Inflammatory macrophage treated with lipopolysaccharide for 1 hour (primary cell): Measurements from ENCODE around the gene RFTN1.

Source experiments
- DNase-seq, 2 donors: peaks; one replicate each; pipeline ENCODE4 v3.0.0-alpha.2; 2020 to 2022

Gene RFTN1

DNA sequence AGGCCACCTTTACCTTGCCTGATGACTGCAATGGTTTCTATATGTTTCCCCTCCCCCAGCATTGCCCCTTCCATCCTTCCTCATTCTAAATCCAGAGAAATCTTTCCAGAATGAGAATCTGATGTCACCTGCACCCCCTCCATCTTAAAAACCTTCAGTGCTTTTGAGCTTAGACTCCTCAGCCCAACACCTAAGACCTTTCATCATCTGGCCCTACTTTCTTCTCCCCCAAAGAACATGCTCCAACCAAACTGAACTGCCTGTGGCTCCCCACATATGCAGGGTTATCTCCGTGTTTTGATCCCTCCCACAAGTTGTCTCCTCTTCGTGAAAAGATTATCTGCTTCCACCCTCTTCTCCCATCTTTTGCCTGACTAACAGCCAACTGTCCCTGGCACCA lies 27.3 kb downstream of the RFTN1 start:
- DNase-seq, result no peak

DNA sequence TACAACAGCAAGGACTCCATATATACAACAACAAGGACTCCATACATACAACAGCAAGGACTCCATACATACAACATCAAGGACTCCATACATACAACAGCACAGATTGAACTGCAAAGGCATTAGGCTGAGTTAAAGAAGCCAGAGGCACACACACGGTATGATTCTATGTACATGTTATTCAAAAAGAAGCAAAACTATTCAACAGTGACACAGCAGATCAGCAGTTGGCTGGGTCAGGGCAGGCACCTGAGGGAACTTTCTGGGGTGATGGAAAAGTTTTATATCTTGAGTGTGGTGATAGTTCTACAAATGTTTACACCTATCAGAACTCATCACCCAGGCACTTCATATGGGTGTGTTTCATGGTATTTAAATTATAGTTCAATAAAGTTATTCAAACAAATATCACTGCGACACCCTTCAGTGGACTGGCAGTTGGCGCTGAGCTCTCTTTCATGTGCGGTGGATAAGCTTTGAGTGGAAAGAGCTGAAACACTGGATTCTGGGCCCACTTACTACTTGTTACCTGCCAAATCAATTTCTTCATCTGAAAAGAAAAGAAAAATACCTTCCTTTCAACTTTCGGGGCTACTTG lies 28.0 kb downstream of the RFTN1 start:
- no peak for DNase-seq

DNA sequence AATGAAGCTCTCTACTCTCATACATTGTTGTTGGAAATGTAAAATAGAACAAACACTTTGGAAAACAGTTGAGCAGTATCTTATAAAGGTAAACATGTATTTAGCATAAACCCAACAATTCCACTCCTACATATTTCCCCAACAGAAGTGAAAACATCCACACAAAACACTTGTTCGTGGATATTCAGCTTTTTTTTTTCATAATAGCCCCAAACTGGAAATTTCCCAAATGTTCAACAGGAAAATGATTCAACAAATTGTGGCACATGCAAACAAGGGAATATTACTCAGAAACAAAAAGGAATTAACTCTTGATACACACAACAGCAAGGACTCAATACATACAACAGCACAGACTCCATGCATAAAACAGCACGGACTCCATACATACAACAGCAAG lies 28.5 kb downstream of the RFTN1 start:
- DNase-seq, result peak in 1 of 2 donors; percentile 36

DNA sequence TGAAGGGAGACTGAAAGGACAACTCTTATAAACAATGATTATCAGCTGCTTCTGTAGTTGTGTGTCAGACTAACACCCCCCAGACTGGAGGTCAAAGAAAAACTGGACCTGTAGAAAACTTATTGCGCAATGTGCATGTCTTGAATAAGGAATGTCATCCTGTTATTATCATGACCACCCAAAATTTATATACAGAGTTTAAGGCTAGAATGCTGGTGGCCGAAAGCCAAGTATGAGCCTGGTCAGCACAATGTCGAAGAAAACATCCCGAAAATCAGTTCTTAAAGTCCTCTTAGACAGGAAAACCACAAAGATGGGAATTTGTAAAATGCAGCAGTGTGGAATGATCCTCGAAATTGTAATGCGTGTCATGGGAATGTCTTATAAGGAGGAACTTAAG lies 29.3 kb downstream of the RFTN1 start:
- no peak for DNase-seq

DNA sequence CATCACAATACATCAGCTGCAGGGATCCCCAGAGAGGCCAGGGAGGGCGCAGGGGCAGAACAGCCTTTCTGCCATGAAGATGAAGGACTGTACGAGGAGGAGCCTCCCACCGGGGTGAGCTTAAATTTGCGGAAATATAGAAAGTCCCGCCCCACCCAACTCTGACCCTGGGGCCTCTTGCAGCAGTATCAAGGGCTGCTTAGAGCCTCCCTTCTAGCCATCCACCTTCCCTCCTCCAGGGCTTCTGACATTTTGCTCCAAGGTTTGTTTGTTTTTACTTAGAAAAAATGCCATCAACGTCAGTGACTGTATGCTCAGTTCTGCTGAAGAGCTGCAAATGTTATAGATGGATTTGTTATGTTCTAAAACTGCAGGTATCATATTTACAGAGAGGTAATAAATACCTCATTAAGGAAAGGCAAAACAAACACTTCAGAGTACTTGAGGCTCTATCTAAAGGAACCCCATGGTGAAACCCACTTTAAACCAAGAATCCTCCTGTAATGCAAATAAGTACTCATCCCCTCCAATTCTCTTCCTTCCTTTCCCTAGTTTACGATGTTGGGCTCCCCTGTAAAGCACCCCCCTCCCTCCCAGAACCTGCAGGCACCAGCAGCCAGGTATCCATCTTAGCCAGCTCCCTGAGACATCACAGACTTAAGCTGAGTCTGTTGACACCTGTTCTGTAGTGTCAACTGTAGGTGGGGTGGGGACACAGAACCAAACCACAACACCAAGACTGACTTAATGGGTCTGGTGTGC lies 30.5 kb downstream of the RFTN1 start:
- DNase-seq, result peak; percentile 70 to 74

DNA sequence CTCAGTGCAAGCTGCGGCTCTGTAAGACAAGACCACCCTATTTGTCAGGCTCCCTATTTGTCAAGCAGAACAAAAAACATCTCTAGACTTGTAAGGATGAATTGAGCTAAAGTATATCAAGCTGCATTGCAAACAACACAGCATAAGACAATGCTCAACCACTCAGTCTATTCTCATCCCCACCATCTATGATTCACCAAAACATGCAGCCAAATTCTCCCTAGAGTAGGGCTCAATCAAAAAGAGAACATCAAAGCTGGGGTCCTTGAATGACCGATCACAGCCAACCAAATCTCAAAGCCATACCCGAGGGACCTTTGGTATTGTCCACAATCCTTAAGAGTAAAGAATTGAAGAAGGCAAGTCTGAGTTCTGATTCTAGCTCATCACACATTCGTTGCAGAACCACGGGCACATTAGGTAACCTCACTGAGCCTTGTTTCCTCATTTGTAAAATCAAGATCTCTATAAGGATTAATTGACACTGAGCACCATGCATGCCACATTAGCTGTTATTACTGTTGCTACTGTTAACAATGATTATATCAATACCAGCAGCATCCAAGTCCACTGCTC lies 31.2 kb downstream of the RFTN1 start:
- DNase-seq, result peak; percentile 63 to 65

DNA sequence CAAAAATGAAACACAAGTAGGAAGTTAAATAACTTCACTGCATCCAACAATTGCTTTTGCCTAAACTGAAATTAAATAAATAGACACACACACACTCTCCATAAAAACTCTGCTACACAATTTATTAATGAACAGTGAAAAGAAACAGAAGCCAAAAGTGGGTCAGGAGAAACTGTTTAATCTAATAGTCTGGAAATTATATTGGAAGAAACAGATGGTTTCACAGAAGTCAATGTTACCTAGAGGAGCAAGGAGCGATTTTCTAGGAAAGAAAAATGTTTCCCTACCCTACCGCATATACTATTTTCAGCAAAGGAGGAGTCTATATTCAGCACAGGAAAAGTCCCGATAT lies 32.0 kb downstream of the RFTN1 start:
- DNase-seq, result no peak

DNA sequence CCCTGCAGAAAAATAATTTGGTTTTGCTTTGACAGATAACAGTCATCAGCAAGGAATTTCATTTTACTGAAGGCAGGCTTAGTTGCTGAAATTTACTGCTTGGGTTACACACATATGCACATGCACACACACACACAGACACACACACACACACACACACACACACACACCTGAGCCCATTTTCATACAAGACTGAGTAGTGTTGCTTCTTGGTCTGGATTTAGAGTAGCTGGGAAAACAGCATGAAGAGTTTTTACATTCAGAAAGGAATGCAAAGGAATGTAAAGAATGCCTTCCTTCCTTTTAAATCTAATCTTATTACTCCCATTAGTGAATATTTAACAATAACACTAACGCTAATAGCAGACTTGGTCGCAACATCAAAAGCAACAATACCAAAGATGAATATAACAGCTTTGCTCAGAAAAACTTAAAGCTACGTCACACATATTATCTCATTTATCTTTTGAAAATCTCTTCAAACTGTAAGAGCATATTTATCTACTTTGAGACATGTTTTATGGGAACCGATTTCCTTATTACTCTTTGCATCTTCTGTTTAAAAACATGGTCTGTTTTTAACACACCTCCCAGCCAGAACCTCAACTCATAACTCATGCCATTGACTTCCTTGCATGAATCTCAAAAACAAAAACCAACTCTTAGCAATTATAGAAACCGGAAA lies 32.5 kb downstream of the RFTN1 start:
- DNase-seq, result peak in 1 of 2 donors; percentile 29

DNA sequence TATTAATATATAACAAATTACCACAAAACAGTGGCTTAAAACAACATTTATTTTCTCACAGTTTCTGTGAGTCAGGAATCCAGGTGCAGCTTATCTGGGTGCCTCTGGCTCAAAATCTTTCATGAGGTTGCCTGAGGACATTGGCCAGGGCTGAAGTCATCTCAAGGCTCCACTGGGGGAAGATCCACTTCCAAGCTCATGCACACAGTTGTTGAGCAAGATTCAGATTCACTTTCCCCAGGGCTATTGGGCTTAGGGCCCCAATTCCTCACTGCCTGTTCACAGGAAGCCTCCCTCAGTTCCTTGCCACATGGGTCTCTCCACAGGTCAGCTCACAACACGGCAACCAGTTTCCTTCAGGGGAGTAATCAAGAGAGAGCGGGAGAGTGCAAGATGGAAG lies 35.0 kb downstream of the RFTN1 start:
- DNase-seq, result peak in 1 of 2 donors; percentile 36

DNA sequence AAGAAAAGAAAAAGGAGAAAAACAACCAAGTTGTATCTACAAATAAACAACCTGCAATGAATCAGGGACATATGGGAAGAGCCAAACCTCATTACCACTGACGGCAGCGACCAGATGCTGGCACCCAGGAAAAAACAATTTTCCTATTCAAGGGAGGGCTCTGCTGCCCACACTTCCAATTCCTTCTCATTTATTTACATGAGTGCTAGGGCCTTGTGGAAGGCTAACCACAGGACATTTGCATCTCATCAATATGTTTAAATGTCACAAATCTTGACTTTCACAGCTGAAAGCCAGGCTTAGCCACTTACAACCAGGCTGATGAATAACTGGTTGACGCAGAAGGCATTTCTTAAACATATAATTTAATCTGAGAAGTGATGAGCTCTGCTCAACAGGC lies 36.0 kb downstream of the RFTN1 start:
- DNase-seq, result no peak

DNA sequence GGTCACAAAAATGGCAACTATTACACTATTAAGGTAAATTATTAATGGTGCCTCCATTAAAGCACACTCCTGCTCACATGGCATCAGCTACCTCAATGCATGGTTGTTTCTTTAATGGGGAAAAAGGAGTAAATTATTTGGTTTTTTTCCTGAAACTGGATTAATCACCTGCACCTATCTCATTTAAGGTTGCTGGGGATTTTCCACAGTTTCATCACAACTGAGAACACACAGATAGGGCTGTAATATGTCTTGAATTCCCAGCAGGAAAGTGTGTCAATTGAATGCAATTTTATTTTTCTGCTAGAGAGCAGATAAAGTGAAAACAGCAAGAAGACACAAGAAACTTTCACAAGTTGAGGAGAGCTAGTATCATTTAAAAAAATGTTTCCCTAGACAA lies 36.4 kb downstream of the RFTN1 start:
- DNase-seq, result no peak

DNA sequence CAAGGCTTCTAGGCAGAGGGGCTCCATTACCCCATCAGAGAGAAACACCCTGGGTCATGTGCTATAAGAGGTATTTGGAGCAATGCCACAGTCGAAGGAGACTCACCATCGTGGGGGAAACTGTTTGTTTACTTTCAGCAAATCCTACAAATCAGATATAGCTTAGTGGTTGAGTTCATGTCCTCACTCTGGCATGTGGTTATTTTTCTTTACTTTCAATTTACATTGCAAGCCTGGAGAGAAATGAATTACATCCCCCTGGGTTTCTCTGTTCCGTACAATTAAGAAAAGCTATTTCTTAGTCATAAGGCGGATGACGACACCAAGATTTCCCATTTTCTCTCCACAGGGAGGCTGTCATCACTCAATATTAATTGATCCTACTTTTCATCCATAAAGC lies 36.9 kb downstream of the RFTN1 start:
- peak; percentile 42 to 69 for DNase-seq

DNA sequence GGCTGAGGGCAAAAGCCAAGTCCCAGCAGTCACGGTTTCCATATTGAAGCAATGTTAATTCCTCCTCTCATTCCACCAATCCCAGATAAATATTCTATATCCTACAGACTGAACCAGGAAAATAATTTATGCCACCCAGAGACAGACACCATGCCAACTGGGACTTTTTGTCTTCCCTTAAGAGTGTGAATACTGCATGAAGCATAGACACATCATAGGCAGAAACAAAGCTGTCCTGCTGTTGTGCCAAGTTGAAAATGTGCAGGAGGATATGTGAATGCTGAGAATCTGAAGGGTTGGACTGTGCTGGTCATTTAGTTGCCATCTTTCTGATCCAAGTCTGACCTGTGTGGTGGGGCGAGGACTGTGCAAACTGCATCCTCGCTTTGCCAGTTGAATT lies 37.7 kb downstream of the RFTN1 start:
- no peak for DNase-seq

DNA sequence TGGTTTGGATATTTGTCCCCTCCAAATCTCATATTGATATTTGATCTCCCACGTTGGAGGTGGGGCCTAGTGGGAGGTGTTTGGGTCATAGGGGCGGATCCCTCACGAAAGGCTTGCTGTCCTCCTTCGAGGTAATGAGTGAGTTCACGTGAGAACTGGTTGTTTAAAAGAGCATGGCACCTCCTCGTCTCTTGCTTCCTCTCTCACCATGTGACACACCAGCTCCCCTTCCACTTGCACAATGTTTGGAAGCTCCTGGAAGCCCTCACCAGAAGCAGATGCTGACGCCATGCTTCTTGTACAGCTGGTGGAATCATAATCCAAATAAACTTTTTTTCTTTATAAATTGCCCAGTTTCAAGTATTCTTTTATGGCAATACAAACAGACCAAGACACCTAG lies 38.6 kb downstream of the RFTN1 start:
- DNase-seq, result no peak

DNA sequence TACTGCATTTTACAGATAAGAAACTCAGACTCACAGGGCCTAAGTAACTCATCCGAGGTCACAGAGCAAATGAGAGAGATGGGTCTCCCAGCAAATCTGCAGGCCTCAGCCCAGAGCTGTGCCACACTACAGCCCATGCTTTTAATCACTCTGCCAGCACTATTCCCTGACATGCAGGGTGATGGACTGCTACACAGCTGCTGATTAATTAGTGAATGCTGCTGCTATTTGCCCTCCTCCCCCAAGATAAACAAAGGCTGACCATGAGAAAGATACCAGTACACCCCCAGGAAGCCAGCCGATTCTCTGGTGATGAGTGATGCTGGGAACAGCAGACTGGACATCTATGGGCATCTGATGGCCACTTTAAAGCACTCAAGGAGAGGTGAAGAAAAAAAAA lies 39.3 kb downstream of the RFTN1 start:
- no peak for DNase-seq

DNA sequence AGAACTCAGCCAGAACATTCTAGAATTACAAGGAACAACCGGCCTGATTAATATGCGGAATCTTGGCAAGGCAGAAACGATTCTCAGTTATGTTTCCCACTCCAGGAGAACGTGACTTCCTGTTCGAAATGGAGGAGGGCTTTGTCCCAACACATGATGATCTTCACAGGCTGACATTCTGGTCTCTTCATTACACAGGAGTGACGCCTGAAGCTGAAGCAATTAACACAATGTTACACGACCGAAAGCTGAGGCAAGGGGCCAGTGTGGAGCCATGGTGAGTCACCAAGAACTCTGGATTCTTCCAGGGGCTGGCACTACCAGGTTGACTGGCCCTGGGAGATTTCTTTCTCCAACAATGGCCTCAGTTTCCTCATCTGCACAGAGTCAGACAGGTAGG lies 40.9 kb downstream of the RFTN1 start:
- no peak for DNase-seq

DNA sequence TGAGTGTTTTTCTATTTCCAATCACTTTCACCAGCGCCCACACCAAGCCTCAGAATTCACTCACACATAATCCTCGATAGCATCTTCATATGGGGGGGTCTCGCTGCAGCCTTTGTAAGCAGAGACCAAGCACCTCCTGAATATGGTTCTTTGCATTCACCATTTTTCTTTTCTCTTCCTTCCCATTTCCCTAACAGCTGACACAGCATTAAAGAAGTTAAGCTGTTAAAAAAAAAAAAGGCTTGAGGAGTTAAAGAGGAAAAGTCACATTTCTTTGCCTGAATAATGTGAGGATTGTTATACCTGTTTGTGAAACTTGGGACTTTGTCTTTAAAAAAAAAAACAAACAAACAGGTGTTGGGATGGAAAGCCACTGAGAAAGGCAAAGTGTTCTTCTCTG lies 41.6 kb downstream of the RFTN1 start:
- no peak for DNase-seq

DNA sequence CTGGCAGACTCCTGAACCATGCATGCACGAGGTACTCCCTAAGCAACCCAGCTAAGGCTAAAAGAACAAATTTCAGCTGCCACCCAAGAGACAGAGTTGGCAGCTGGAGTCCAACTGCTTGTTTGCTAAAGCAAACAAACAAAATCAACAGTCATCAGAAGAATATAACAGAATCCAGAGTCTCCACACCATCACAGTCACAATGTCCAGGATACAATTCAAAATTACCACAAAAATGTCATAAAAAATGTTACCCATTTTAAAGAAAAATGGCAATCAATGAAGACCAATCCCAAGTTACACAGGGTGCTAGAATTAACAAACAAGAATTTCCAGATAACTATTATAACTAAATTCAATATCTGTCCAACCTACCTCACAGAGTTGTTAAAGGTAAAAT lies 42.9 kb downstream of the RFTN1 start:
- DNase-seq, result no peak

DNA sequence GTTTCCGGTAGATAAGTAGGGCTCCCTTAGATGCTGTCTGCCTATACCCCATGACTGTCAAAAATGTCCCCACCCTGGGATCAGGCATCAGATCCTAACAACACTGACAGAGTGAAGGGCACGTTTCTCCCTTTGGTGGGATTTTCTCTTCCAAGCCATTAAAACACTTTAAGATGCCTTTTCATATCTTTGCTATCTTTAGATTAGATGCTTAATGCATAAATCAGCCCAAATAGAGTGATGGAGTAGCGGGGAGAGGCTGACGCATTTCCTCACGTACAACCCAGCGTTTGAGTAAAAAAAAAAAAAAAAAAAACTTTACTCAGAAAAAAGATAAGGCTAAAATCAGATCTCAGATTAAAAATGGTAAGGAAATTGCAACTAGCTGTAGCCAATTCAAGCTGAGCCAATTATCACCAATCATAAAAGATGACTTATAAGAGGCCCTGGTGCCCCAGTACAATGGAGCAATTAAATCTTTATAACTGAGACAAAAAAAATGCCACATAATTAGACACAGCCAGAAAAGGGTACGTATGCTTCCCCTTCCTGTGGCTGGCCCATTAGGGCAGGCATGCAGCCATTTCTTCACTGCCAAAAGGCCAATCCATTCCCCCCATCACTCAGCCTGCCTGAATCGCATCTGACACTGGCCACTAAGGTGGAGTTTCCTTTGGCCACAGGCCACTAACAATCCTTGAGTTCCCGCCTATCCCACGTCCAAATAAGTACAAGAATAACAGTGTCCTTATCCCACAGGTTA lies 45.0 kb downstream of the RFTN1 start:
- no peak for DNase-seq

DNA sequence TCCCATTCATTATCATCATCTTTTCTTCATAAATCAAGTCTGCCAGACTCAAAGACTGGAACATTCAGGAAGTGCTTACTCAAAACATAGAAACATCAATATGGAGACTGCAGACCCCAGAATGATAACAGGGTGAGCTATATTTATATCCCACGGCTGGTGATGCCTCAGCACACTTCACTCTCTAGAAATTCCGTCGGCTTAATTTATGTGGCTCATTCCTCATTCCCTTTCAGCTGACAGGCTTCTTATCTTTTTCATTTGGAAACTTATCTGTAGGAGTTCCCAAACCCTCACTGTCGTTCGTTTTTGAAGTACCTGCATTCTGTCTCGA lies 45.5 kb downstream of the RFTN1 start:
- DNase-seq, result no peak

DNA sequence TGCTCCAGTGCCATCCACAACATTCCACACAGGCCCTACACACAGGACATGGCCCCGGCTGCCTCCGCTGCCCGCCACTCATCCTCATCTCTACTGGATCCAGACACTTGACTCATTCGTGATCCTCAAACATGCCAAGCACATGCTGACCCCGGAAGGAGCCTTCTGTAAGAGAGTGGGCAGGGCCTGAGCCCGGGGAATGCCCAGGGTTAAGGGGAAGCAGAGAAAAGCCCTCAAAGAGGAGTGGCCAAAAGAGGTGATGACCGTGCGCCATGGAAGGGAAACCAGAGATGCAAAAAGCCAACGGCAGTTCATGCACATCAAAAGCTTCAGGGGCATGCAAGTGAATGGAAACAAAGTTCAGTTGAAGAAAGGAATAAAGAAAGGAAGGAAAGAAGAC lies 46.1 kb downstream of the RFTN1 start:
- peak; percentile 81 to 83 for DNase-seq

DNA sequence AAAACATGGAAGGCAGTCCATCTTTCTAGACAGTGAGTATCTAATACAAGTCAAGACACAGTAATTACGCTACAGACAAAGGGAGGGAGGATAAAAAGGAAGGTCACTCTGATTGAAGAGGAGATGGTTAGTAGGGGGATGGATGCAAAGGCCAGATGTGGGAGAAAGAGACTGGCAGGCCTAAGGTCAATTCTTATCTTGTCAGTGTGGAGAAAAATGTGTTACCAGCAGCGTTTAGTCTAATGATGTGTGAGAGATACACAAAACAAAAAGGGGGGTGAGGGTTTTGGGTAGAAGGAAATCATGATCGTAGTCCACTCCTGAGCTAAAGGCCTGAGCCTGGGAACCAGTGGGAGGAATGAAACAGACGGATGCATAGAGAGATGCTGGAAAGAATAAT lies 46.7 kb downstream of the RFTN1 start:
- DNase-seq, result no peak

DNA sequence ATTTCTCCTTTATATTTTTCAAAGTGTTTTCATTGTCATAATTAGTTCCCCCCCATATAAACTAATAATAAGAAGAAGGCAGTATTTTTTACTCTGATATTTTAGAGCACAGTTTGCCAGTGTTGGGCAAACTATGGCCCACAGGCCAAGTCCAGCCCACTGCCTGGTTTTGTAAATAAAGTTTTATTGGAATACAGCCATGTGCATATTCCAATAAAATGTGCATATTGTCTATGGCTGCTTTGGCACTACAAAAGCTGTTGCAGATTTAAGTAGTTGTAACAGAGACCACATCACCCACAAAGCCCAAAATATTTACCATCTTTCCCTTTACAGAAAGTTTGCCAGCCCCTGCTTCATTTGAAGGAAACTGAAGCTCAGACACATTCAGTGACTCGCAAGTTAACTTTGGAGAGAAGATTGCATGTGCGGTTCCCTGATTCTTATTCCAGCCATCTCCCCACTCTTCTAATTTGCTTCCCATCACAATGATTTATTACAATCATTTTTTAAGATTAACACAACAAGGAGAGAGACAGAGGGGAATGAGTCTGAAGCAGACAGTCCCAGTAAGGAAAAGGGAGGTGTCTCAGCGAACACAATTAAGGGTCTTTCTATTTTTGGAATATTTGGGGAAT lies 48.9 kb downstream of the RFTN1 start:
- DNase-seq, result no peak
